Fibroblast of skin of scalp (primary cell): Measurements from ENCODE around the gene PPP6R2.
A peak's percentile ranks its signal among the peaks of the same experiment; 100 is the strongest.

Experiments
- DNase-seq: peaks from one replicate; pipeline ENCODE4 v3.0.0-alpha.2; 2013

Gene PPP6R2

DNA sequence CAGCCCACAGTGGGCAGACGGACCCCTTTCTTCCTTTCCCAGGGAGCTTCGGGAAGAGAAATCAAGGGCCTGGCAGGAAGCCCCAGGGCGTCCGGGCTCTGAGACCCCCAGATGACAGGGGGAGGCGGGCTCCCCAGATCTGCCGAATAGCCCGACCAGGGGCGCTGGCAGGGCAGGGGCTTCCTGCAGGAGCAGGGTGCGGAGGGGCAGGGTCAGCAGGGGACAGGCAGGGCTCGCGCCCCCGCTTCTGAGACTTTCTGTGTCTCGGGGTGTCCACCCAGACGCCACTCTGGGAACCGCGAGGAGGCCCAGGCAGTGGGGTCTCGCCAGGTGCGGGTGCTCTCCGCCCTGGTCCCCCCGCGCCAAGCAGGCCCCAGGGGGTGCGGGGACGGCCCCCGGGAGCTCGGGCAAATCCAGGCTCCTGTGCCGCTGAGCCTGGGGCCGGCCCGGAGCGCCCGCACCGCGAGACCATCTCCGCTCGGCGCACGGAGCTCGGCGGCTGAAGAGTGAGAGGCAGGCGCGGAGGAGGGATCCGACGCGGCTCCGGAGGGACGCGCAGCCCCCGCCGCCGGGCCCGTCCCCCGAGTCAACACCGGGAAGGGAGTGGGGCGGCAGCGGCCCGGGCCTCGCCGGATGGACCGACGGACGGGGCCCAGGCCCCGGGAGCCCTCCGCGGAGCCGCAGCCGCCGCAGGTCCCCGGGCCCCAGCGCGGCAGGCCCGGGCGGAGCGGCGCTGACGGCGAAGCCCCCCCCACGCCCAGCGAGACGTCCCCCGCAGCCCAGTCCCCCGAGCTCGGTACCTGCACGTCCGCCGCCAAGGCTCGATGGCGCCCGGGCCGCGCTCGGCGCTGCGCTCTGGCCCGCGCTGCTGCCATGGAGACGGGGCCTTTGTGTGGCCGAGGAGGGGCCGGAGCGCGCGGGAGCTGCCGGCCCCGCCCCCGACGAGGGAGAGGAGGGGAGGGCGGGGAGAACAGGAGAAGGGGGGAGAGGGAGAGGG lies 36.1 kb upstream of the PPP6R2 start, which contains the start of gene PLXNB2:
PLXNB2 (minus strand) TSS at position 894 of the 997 bp plus-strand sequence. CDS start 17,062 bp downstream, outside the sequence.
- DNase-seq: peak; percentile 84

DNA sequence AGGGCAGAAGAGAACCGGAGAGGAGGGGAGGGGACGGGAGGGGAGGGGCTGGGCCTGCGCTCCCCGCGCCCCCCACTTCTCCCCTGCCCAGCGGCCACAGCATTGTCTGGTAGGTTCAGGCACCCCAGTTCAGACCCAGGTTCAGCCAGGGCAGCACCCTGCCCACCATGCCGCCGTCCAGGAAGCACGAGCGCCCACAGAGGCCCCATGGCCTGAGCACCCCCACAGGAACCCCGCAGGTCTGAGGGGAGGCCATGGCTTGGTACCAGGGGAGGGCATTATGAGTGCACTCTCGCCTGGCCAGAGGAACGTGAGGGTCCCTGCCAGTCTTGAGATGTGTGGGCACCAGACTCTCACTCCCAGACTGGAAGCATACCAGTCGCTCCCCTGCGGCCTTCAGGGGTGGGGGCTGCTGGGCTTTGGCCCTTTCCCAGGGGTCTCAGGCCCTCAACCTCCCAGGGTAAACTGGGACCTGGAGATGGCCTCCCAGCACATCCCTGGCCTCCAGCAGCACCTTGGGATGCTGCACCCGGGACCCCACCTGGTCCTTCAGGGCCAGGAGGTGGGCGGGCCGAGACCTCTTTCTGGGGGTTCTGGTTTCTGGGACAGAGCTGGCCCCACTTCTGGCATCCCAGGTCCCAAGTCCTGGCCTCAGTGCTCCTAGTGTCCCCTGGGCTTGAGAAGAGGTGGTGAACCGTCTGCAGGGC lies 35.1 kb upstream of the PPP6R2 start:
- no peak for DNase-seq

DNA sequence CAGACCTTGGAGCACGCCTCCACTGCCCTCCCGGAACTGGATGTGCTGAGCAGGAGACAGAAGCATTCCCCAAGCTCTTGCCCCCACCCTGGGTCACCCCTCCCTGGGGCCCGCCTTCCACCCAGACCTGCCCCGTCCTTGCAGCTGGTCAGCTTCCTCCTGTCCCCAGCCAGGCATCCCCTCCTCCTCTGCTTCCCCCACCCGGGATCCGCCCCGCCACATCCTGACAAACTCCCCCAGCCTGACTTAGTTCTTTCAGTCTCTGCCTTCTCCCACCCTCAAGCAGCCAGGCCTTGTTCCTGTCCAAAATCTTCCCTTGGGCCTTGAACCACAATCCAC lies 34.6 kb upstream of the PPP6R2 start:
- peak; percentile 72 for DNase-seq

DNA sequence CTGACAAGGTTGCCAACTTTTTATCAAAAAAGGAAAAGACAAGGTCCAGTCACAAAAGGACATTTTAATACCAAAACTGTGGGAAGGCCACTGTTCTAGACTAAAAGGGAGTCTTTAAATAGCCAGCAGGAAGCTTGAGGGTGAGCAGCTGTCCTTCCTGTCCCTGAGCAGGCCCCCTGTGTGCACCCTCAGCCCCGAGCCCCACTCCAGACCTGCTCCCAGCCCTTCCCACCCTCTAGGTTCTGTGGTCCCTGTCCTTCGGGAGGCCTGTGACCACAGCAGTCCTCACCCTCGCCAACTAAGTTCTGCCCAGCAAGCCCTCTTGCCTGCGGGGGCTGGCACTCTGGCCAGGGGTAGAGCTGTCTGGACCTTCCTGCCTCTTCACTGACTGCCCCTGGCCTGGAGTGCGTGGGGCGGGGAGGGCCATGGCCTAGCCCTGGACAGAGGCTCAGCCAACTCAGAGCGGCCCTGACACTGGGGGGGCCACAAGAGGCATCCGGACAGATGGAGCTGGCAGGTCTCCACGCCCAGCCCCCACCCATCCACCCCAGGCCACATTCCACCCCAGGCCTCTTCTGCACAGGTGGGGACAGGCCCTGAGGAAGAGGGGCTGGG lies 34.0 kb upstream of the PPP6R2 start:
- no peak for DNase-seq

DNA sequence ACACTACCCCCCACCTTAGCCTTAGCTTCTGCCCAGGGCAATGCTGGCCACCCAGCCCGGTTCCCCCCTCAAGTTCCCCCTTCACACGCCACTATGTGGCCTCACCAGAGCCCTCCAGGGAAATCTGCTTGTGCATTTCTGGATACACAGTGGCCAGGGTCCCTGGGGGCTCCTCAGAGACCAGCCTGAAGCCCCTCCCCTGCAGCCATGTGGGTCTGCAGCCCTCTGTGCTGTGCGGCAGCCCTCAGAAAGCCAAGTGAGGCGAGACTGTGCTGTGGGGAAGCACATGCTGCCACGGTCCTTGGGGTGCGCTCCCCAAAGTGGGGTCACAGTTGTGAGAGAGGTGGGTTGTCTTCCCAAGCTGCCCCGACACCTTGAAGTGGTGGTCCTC lies 33.5 kb upstream of the PPP6R2 start:
- no peak for DNase-seq

DNA sequence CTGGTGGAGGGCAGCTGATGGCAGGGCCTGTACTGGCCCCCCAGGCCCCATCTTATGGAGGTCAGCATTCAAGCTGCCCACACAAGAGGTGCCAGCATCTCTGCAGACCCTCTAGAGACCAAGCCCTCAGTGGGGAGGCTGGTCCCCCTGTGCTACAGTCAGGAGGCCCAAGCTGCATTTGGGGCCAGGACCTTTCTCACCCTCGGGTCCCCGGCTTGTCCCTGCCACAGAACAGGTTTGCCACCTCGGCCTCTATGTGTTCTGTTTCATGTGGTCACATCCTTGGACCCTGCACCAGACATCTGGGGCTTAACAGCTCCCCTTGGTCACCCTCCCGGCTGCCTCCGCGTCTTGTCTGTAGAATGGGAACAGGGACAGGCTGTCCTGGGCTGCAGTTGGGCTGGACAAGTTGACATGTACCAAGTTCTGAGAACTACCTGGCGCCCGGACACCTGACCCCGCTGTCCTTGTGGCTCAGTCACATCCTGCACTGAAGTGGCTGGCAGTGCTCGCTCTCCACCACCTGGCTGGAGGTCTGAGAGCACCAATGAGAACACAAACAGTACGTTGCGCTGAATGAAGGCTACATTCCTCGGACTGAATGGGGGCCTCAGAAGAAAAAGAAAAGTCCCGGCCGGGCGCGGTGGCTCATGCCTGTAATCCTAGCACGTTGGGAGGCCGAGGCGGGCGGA lies 33.0 kb upstream of the PPP6R2 start:
- no peak for DNase-seq

DNA sequence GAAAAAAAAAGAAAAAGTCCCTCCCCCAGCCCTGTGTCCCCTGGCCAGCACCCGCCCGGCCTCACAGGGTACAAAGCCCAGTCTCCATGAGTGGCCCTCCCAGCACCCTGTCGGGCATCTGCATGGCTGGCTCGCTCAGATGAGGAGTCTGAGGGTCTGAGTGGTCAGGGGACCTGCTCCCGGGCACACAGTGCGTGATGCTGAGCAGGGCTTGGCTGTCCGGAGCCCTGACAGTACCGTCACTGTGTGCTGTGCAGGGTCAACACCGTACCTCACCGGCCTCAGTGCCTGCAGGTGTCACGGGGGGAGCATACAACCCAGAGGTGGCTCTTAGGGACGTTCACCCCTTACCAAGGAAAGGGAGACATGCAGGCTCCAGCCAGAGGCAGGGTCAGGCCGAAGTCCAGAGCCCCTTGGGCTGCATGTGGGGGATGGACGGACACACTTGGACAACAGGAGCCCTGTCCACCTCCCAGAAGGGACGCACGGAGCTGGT lies 32.1 kb upstream of the PPP6R2 start:
- DNase-seq: no peak

DNA sequence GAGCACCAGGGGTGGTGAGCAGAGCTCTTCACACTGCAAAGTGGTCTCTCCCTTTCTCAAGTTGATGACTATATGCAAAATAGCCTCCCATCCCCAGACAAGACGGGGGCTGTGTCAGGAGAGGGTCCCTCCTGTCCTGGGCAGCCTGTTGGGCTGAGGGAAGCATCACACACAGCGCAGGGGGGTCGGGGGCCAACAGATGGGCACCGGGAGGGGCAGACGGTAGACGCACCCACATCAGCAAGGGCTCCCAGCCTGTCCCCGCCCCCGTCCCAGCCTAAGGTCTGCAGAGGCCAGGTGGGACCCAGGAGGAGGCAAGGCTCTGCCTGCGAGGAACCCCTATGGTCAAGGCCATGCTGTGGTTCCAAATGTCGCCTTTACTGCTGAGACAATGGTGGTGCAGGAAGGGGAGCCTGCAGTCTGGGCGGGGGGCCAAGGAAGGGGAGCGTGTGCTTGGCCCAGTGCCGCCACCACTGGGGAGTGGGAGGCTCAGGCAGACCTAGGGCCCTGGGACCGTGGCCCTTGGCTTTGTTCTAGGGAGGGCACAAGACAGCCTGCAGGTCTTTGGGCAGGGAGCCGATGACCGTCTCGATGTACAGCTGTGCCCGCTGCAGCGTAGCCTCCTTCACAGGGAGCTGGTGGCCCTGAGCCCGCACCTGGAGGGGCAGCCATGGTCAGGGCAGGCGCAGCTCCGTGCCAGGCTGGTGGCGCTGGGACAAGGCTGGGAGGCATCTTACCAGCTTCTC lies 31.3 kb upstream of the PPP6R2 start:
- no peak for DNase-seq

DNA sequence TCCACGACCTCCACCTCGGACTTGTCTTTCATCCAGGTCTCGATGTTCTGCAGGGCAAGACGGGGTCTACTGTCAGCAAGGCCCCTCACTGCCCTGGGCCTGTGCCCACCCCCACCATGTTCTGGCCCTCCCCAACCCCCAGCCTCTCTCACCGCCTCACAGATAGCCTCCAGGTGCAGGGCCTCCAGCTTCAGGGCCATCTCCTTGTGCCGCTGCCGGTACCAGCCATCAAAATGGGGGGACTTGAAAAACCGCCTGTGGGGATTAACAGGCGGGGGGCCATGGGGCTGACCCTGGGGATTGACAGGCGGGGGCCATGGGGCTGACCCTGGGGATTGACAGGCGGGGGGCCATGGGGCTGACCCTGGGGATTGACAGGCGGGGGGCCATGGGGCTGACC lies 30.8 kb upstream of the PPP6R2 start:
- no peak for DNase-seq

DNA sequence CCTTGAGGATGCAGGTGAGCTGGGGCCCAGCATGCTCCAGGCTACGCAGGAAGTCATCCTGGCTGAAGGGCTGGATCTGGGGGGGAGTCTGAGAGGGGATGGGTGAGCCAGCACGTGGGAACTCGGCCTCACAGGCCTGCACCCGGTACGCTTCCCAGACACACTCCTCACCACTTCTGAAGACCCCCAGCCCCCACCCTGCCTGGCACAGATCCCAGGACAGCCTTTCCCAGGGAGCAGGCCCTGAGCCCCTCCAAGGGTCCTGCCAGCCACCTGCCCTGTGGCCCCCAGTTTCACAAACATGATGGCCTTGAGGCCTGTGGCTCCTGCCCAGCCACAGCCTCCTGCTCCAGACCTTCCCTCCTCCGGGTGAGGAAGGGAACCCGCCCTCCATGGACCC lies 30.1 kb upstream of the PPP6R2 start:
- no peak for DNase-seq

DNA sequence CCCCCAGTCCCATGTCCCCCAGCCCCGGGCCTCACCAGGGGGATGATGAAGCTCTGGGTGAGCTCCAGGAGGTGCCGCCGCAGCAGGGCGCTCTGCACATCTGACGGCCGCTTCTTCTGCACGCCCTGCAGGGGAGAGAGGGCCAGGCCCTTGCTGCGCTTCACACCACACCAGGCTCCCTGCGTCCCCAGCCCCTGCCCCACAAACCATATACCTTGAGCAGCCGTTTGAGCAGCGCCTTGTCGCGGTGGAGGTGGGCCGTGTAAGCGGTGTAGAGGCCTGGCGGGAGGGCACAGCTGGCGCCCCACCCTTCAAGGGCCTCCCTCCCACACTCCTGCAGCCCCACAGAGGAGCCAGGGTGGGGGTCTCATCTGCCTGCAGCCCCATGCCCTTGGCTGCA lies 29.5 kb upstream of the PPP6R2 start:
- DNase-seq: no peak

DNA sequence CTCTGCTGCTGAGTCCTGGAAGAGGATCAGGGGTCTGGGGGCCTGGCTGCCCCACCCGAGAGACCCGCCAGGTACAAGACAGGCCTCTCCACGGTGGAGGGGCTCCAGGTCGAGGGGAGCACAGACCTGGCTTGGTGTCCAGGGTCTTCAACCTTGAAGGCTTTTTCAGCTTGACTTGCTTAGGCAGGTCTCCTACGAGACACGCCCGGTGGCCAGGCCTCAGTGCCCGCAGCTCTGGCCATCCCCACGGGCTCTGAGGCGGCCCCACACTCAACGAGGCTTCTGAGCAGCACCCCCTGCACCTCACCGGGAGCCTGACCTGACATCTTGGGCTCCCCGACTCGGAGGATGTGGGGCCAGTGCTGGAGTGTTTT lies 29.1 kb upstream of the PPP6R2 start:
- no peak for DNase-seq

DNA sequence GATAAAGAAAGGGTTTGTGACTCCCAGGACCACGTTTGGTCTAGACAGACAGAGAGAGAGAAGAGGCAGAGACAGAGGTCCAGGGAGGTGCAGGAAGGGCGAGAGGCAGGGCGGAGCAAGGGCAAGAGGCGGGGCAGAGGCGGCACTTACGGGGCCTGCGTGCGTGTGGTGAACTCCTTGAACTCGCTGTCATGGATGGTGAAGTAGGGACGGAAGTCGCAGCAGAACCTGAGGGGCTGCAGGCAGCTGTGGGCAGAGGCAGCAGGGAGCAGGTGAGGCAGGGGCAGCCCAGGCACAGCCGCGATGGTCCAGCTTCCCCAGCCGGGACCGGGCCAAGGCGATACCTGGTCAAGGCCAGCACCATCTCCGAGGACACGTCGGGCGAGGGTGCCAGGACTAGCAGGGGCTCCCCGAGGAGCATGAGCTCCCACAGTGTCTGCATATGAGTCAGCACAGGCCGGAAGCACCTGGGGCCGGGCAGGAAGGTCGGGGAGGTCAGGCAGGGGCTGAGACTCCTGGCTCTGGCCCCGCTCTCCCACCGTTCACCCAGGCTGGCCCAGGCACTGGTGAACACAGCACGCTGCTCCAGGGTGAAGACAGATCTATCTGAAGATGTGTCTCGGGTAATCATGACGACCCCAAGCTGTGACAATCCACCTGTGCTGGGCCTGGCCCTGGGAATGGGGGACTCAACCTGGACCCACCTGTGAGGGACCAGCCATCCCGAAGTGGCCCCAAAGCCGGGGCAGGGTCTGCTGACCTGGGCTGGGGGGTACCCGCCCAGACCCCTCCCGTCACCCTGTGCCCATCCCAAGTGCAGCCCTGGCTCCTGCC lies 28.5 kb upstream of the PPP6R2 start:
- DNase-seq: no peak

DNA sequence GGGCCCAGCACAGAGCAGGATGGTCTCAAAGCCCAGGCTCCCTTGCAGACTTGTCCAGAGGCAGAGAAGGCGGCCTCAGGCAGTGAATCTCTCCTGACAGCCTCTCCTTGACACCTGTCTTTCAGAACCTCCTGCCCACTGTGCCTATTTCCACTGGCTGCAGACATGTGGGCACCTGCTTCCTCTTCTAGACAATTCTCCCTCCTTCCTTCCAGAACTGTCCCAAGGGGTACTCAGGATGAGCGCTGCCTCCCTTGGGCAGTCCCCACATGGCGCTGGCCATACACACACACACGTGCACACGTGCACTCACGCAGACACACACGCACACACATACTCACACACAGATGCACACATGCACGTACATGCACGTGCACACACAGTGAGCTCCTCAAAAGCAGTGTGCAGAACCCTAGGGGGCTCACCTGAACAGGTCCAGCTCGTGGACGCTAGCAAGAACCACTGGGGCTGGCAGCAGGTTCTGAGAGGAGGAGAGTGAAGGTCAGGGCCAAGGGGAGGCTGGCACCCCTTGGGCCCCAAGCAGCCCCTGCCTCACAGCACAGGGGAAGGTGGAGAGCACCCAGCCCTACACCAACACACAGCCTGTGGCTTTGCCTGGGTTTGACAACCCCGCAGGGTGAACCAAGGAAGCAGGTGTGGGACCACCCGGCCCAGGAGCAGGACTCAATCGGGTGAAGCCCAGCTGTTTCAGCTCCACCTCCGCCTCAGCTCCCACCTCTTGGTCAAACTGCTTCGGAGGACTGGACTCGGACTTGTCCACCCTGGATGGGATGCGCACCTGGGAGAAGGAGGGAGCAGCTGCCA lies 27.6 kb upstream of the PPP6R2 start:
- DNase-seq: no peak

DNA sequence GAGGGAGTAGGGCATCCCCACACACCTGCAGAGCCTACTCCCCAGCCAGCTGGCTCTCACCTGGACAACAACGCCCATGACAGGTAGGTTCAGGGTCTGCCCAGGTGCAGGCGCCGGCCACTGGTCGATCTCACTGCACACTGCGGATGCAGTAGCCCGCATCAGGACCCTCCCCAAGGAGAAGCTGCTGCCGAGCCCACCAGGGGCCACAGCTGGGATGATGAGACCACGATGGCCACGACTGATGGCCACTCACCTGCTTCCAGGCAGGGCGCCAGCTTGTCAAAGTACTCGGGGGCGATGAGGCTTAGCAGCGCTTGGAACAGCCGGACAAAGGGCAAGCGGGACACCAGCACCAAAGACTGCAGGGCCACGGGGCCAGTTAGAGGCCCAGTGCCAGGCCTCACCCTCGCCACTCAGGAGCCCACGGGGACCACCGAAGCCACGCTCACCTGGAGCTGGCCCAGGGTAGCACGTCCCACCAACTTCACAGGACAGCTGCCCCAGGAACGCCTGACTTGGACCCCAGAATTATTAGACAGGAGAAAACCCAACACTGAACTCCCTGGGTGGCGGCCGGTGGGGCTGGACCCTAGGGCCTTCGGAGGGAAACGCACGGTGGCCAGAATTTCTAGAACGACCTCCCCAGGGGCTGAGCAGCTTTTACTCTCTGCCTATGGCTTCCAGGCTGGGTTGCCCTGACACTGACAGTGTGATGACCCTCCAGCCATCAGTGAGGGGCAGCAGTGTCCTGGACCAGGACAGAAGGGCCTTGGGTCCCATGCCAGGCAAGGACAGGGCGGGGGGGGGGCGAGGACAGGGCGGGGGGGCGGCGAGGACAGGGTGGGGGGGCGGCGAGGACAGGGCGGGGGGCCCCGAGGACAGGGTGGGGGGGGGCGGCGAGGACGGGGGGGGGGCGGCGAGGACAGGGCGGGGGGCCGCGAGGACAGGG lies 26.7 kb upstream of the PPP6R2 start:
- no peak for DNase-seq

DNA sequence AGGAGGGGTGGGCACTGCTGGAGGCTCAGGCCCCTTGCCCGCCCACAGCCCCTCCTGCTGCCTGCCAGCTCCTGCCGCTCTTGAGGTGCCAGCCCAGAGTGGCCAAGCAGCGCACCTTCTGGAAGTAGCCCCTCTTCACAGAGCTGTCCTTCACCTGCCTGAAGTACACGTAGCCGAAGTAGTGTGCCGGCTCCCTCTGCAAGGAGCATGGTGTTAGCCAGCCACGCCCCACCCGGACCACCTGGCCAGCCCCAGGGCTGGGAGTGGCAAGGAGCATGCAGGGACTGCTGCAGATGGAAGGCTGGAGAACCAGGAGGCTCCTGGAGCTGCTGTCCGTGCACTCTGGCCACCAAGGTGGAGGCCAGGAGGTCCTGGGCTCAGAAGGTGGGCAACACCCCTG lies 25.9 kb upstream of the PPP6R2 start:
- DNase-seq: no peak

DNA sequence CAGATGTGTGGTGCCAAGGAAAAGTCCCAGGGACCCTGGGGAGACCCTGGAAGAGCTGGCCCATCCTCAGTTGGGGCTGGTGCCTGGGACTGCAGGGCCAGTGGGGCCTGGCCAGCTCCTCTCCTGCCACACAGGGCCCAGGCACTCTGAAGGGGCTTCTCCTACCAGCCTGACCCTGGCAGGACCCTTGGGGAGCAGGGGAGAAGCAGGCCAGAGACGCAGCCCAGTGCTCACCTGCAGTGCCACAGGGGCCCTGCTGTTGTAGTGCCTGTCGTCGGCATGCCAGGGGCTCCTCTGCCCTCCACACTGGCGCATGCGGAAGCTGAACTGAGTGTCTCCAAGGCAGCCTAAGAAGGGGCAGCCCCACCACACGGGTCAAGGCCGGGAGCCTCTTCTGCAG lies 25.5 kb upstream of the PPP6R2 start:
- no peak for DNase-seq

DNA sequence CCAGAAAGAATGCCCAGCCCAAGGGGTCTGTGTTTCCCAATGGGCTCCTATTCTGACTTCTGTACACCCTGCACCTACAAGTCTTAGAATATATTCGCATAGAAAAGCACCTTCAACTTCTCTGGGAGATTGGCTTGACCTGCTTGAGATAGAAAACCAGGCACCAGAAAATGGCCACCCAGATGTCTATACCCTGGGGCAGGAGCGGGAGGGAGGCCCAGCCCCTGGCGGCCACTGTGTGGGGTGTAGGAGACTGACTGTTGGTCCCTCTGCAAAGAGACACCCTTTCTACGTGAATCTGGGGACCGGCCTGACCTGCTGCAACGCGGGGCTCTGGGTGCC lies 24.8 kb upstream of the PPP6R2 start:
- DNase-seq: no peak
